ENCODE measurements around the gene REC8.

REC8 gene

DNA sequence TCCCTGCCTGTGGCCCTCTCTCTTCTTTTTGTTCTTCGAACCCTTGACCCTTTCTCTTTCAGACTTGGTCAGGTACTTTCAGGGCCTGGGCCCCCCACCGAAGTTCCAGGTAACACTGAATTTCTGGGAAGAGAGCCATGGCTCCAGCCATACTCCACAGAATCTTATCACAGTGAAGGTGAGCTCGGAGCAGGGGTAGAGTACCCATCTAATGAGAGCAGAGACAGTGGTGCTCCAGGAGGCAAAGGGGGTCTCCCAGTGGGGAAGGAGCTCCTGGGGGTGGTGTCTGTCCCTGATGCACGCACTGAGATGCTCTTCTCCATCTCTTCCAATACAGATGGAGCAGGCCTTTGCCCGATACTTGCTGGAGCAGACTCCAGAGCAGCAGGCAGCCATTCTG is 6.1 kb upstream of the REC8 start:
- Histone ChIP-seq H3K4me3 (ENCODE audit: low read depth, low read length) (no peak overlapping the region), H3K9me3 (ENCODE audit: control insufficient read depth, insufficient read depth, low read length) (no peaks in the 10 kb centered on the region), H3K9ac (ENCODE audit: low read depth, low read length) (no peak overlapping the region), H3K36me3 (ENCODE audit: control insufficient read depth, insufficient read depth, low read length) (peaks cover 15% of the 10 kb centered on the region), H3K27me3 (ENCODE audit: control insufficient read depth, insufficient read depth, low read length) (no peaks in the 10 kb centered on the region), H3K4me1 (ENCODE audit: control insufficient read depth, insufficient read depth, low read length) (peaks cover 3% of the 10 kb centered on the region)

DNA sequence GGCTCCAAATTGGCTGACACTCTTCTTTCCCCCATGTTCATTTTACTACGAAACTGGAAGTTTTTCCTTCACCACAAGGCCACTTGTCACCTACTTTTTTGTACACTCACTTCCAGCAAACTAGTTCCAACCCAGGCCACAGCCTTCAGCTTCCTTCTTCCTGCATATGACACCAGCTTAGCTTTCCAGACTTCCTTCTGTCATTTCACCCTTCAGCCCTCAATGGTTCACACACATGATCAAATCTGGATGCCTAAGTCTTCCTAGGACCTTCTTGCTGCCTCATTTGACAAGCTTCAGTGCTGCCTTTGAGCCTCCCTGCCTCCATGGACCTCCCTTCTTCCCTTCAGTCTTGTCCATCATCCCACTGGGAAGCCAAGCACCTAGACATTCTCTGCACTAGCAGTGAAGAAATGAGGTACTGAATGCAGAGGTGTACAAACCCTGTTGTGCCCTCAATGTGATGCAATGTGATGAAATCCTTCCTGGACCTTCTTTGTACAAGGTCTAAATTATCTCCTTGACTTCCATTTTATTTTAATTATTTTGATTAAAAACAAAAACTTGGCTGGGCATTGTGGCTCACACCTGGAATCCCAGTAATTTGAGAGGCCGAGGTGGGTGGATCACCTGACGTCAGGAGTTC is 4.3 kb upstream of the REC8 start:
- H3K27me3 ChIP-seq (ENCODE audit: control insufficient read depth, insufficient read depth, low read length): no peaks in the 10 kb centered on the region
- peaks cover 3% of the 10 kb centered on the region for H3K4me1 ChIP-seq (ENCODE audit: control insufficient read depth, insufficient read depth, low read length)
- no peak overlapping the region for H3K4me3 ChIP-seq (ENCODE audit: low read depth, low read length)
- H3K9me3 ChIP-seq (ENCODE audit: control insufficient read depth, insufficient read depth, low read length): no peaks in the 10 kb centered on the region
- H3K36me3 ChIP-seq (ENCODE audit: control insufficient read depth, insufficient read depth, low read length): peaks cover 15% of the 10 kb centered on the region
- no peak overlapping the region for H3K9ac ChIP-seq (ENCODE audit: low read depth, low read length)

DNA sequence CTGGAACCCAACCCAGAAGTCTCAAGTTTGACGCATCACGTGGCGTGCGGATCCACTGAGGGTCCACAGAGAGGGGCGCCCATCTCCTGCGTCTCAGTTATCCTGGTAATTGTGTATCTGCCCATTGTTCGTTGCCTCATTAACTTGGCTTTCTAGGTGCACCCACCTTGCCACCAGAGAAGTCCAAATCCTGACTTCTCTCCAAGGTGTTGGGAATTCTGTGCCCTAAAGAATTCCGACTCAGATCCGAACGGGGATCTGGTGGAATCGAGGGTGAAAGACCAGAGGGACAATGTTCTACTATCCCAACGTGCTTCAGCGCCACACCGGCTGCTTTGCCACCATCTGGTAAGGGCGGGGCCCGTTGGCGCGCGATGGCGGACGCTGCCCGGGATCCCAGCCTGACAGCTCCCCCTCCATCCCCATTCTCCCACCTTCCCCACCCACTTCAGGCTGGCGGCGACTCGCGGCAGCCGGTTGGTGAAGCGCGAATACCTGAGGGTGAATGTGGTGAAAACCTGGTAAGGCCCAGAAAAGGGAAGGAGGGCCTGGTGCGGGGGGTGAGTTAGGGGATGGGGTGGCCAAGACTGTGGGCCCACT is 481 bp downstream of the REC8 start:
- Histone ChIP-seq H3K9ac (ENCODE audit: low read depth, low read length) (peak overlapping the region; percentile 37), H3K4me3 (ENCODE audit: low read depth, low read length) (peak overlapping the region; percentile 81), H3K27me3 (ENCODE audit: control insufficient read depth, insufficient read depth, low read length) (no peaks in the 10 kb centered on the region), H3K9me3 (ENCODE audit: control insufficient read depth, insufficient read depth, low read length) (no peaks in the 10 kb centered on the region), H3K4me1 (ENCODE audit: control insufficient read depth, insufficient read depth, low read length) (peaks cover 3% of the 10 kb centered on the region), H3K36me3 (ENCODE audit: control insufficient read depth, insufficient read depth, low read length) (peaks cover 12% of the 10 kb centered on the region)

DNA sequence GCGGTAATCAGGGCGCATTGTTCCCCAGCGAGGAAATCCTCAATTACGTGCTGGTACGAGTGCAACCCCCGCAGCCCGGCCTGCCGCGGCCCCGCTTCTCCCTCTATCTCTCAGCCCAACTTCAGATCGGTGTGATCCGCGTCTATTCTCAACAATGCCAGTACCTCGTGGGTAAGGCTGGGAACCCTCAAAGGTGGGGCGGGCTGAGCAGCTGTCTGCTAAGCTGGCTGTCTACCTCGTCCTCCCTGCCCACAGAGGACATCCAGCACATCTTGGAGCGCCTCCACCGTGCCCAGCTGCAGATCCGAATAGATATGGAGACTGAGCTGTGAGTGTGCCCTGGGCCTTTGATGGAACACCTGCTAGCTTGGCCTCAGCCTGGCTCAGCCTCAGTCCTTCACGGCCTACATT is 996 bp downstream of the REC8 start:
- no peaks in the 10 kb centered on the region for H3K27me3 ChIP-seq (ENCODE audit: control insufficient read depth, insufficient read depth, low read length)
- H3K9ac ChIP-seq (ENCODE audit: low read depth, low read length): no peak overlapping the region
- H3K4me1 ChIP-seq (ENCODE audit: control insufficient read depth, insufficient read depth, low read length): peaks cover 3% of the 10 kb centered on the region
- no peaks in the 10 kb centered on the region for H3K9me3 ChIP-seq (ENCODE audit: control insufficient read depth, insufficient read depth, low read length)
- peak overlapping the region; percentile 81 for H3K4me3 ChIP-seq (ENCODE audit: low read depth, low read length)
- H3K36me3 ChIP-seq (ENCODE audit: control insufficient read depth, insufficient read depth, low read length): peaks cover 17% of the 10 kb centered on the region

DNA sequence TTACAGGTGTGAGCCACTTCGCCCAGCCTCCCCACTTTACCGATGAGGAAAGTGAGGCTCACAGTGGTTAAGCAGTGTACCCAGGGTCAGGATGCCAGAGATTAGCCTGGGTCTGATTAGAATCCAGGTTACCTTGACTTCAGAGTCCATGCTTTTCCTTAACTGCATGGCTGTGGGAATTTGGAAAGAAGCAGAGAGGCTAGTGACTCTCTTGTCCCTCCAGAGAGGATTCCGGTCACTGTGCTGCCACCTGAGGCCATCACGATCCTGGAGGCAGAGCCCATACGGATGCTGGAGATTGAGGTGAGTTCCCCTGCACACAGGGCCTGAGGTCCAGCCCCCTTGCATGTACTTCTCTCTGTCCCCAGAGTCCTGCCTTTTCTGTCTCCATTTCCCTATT is 4.7 kb downstream of the REC8 start:
- peaks cover 3% of the 10 kb centered on the region for H3K4me1 ChIP-seq (ENCODE audit: control insufficient read depth, insufficient read depth, low read length)
- H3K9ac ChIP-seq (ENCODE audit: low read depth, low read length): no peak overlapping the region
- H3K36me3 ChIP-seq (ENCODE audit: control insufficient read depth, insufficient read depth, low read length): peaks cover 49% of the 10 kb centered on the region
- no peak overlapping the region for H3K4me3 ChIP-seq (ENCODE audit: low read depth, low read length)
- H3K9me3 ChIP-seq (ENCODE audit: control insufficient read depth, insufficient read depth, low read length): no peaks in the 10 kb centered on the region
- H3K27me3 ChIP-seq (ENCODE audit: control insufficient read depth, insufficient read depth, low read length): no peaks in the 10 kb centered on the region

DNA sequence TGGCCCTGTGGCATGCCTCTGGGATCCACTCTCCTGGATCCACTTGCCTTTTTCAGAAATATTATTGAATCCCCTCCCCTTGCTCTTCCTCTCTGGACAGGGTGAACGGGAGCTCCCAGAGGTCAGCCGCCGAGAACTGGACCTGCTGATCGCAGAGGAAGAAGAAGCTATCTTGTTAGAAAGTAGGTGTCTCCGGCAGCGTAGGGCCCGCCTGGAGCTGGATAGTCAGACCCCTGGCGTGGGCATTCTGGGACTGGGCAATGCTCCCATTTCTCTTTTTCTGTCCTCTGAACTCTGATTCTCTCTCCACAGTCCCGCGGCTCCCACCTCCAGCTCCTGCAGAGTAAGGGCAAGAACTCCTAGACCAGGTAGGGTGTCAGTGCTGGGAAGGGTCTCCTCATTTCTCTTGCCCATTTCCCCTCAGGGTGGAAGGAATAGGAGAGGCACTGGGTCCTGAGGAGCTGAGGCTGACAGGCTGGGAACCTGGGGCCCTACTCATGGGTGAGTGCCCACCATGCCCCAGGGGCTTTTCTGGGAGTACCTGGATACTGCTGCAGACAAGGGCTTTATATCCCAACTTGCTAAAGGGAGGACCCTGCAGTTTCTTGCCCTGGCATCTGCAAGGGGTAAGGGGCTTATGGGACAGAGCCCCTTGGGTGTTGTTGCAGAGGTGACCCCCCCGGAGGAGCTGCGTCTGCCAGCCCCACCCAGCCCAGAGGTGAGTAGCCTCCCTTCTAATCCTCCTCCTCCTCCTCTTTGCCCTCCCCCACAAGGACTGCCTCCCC is 5.4 kb downstream of the REC8 start:
- no peak overlapping the region for H3K9ac ChIP-seq (ENCODE audit: low read depth, low read length)
- peaks cover 2% of the 10 kb centered on the region for H3K4me1 ChIP-seq (ENCODE audit: control insufficient read depth, insufficient read depth, low read length)
- H3K9me3 ChIP-seq (ENCODE audit: control insufficient read depth, insufficient read depth, low read length): no peaks in the 10 kb centered on the region
- H3K4me3 ChIP-seq (ENCODE audit: low read depth, low read length): no peak overlapping the region
- H3K27me3 ChIP-seq (ENCODE audit: control insufficient read depth, insufficient read depth, low read length): no peaks in the 10 kb centered on the region
- peaks cover 56% of the 10 kb centered on the region for H3K36me3 ChIP-seq (ENCODE audit: control insufficient read depth, insufficient read depth, low read length)

DNA sequence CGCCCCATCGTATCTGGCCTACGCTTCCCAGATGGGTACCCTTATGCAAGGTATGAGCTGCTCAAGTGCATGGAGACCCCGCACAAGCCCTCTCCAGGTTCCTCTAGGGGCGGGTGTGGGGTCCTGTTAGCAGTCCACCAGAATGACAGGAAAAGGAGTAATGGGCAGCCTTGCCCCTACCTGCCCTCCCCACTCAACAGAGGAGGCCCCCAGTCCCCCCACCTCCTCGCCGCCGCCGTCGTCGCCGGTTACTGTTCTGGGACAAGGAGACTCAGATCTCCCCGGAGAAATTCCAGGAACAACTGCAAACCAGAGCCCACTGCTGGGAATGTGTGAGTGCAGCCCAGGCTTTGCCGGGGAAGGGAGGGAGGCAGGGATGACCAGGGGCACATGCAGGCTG is 6.0 kb downstream of the REC8 start:
- Histone ChIP-seq H3K9ac (ENCODE audit: low read depth, low read length) (no peak overlapping the region), H3K36me3 (ENCODE audit: control insufficient read depth, insufficient read depth, low read length) (peaks cover 62% of the 10 kb centered on the region), H3K4me1 (ENCODE audit: control insufficient read depth, insufficient read depth, low read length) (no peaks in the 10 kb centered on the region), H3K9me3 (ENCODE audit: control insufficient read depth, insufficient read depth, low read length) (no peaks in the 10 kb centered on the region), H3K4me3 (ENCODE audit: low read depth, low read length) (no peak overlapping the region), H3K27me3 (ENCODE audit: control insufficient read depth, insufficient read depth, low read length) (no peaks in the 10 kb centered on the region)

DNA sequence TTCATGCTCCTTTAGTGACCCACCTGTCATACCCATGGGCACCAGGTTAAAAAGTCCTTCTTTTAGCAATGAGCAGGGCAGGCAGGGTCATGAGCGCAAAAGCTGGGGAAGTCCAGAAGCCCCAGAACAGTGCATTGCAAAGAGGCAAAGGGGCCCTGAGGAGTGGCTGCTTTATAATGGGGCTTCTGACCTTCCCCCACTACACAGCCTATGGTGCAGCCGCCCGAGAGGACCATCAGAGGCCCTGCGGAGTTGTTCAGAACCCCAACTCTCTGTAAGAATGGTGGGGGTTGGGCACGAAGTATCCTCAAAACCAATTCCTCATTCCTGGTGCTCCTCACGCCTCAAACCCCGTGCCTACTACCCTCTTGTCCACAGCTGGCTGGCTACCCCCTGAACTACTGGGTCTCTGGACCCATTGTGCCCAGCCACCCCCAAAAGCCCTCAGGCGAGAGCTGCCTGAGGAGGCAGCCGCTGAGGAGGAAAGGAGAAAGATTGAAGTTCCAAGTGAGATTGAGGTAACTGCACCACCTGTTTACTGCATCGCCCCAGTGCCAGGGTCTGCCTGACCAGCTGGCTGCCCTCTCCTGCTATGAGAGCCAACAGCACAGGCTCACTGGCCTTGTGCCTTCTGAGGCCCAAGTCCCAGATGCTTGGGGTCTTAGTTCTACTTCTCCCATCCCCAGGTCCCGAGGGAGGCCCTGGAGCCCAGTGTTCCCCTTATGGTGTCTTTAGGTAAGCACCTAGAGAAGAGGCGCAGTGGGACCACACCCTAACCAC is 6.7 kb downstream of the REC8 start:
- H3K4me3 ChIP-seq (ENCODE audit: low read depth, low read length): no peak overlapping the region
- no peak overlapping the region for H3K9ac ChIP-seq (ENCODE audit: low read depth, low read length)
- H3K27me3 ChIP-seq (ENCODE audit: control insufficient read depth, insufficient read depth, low read length): no peaks in the 10 kb centered on the region
- H3K9me3 ChIP-seq (ENCODE audit: control insufficient read depth, insufficient read depth, low read length): no peaks in the 10 kb centered on the region
- no peaks in the 10 kb centered on the region for H3K4me1 ChIP-seq (ENCODE audit: control insufficient read depth, insufficient read depth, low read length)
- peaks cover 64% of the 10 kb centered on the region for H3K36me3 ChIP-seq (ENCODE audit: control insufficient read depth, insufficient read depth, low read length)

DNA sequence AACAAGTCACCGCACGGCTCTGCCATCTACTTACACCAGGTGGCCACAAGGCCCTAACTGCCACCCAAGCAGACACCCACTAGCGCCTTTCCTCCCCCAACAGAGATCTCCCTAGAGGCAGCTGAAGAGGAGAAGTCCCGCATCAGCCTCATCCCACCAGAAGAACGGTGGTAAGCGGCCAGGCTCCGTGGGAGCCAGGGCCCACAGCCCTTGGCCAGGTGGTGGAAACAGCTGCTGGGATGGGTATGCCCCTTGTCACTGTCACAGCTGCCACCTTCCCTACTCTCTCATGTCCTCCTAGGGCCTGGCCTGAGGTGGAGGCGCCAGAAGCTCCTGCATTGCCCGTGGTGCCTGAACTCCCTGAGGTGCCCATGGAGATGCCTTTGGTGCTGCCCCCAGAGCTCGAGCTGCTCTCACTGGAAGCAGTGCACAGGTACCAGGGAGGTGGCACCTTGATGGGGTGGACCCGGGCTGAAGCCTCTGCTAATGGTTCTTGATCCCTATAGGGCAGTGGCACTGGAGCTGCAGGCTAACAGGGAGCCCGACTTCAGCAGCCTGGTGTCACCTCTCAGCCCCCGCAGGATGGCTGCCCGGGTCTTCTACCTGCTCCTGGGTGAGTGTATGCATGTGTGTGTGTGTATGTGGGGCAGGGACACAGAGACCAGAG is 7.5 kb downstream of the REC8 start:
- no peaks in the 10 kb centered on the region for H3K9me3 ChIP-seq (ENCODE audit: control insufficient read depth, insufficient read depth, low read length)
- no peaks in the 10 kb centered on the region for H3K27me3 ChIP-seq (ENCODE audit: control insufficient read depth, insufficient read depth, low read length)
- H3K9ac ChIP-seq (ENCODE audit: low read depth, low read length): no peak overlapping the region
- H3K4me1 ChIP-seq (ENCODE audit: control insufficient read depth, insufficient read depth, low read length): no peaks in the 10 kb centered on the region
- H3K36me3 ChIP-seq (ENCODE audit: control insufficient read depth, insufficient read depth, low read length): peaks cover 71% of the 10 kb centered on the region
- no peak overlapping the region for H3K4me3 ChIP-seq (ENCODE audit: low read depth, low read length)

DNA sequence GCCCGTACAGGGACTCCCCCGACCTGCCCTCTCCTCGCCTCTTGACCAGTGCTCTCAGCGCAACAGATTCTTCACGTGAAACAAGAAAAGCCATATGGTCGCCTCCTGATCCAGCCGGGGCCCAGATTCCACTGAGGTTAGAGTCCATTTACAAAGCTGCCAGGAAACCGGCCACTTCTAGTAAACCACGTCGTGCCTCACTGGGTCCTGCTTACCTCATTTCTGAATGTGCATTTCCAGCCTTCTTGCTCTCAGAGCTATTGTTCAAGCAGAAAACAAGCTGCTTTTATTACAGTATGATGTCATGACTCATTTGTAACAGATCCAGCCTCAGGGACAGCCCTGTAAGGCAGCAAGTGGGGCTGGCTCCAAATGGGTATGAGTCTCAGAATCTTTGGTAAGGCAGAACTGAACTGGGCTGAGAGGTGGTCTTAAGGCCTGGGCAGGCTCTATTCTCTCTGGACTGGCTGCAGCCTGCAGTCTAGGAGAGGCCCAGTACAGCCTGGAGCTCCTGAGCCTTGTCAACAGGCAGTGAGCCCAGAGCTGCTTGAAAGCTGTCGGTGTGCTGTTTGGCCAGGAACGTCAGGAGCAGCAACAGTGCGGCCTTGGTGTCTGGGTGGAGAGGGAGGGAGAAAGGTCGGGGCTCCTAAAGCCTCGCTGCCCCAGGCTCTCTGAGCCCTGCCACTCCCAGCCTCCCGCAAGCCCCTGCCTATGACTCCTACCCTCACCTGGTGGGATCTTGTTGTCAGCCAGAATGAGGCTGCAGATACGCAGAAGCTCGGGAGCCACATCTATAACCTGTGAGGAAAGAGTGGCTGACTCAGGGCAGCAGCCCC is 8.3 kb downstream of the REC8 start:
- Histone ChIP-seq H3K27me3 (ENCODE audit: control insufficient read depth, insufficient read depth, low read length) (no peaks in the 10 kb centered on the region), H3K36me3 (ENCODE audit: control insufficient read depth, insufficient read depth, low read length) (peaks cover 76% of the 10 kb centered on the region), H3K4me1 (ENCODE audit: control insufficient read depth, insufficient read depth, low read length) (no peaks in the 10 kb centered on the region), H3K9me3 (ENCODE audit: control insufficient read depth, insufficient read depth, low read length) (no peaks in the 10 kb centered on the region), H3K4me3 (ENCODE audit: low read depth, low read length) (no peak overlapping the region), H3K9ac (ENCODE audit: low read depth, low read length) (no peak overlapping the region)
